Measurements from ENCODE around the gene ABHD17A. TPM values are rescaled to one million over a fixed set of nuclear protein-coding genes. Genes with fewer than 3 reads are reported as not detected.

Gene ABHD17A
- total RNA-seq, 2 donors from 2014 or later, result 92.6 to 99.5 TPM

DNA sequence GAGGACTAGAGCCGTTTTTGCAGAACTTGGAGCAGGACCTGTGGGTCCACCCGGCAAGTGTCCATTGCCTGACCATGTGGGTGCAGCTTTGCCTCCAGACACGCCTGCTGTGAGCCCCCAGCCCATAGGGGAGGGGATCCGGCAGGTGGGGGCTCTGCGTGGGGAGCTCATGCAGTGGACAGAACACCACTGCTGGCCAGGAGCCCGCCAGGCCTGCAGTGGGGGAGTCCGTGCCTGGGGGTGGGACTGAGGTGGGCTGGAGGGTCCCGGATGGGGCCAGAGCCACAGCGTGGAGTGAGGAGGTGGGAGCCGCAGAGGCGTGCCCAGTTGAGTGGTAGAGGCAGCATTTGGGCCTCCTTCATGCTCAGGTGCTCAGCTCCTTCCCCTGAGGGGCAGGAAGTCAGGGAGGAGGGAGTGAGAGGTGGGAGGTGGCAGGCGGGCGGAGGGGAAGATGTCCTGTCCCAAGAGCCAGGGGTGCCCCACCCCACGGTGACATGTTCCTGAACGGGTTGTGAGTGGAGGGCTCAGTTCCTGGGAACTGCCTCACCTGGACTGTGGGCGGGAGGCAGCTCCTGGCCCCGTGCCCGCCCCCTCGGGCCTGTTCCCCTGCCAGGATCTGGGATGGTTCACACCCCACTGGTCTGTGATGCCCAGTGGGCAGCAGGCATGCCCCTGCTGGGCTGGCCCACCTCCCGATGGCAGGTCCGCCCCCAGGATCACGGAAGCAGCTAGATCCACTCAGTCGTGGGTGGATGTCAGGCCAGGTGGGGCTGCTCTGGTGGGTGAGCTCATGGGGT, 28.7 kb upstream of the ABHD17A start:
- TF ChIP-seq, protein P1, sequence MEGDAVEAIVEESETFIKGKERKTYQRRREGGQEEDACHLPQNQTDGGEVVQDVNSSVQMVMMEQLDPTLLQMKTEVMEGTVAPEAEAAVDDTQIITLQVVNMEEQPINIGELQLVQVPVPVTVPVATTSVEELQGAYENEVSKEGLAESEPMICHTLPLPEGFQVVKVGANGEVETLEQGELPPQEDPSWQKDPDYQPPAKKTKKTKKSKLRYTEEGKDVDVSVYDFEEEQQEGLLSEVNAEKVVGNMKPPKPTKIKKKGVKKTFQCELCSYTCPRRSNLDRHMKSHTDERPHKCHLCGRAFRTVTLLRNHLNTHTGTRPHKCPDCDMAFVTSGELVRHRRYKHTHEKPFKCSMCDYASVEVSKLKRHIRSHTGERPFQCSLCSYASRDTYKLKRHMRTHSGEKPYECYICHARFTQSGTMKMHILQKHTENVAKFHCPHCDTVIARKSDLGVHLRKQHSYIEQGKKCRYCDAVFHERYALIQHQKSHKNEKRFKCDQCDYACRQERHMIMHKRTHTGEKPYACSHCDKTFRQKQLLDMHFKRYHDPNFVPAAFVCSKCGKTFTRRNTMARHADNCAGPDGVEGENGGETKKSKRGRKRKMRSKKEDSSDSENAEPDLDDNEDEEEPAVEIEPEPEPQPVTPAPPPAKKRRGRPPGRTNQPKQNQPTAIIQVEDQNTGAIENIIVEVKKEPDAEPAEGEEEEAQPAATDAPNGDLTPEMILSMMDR (IDR thresholded peaks at IDR 0.05), result no peak
- H3K9me3 ChIP-seq, result no peaks in the 10 kb centered on the region
- H3K36me3 ChIP-seq, result peaks cover 27% of the 10 kb centered on the region
- H3K4me3 ChIP-seq, result no peak overlapping the region
- no peak for DNase-seq (ENCODE audit: low spot score)
- H3K27me3 ChIP-seq, result no peaks in the 10 kb centered on the region
- H3K4me1 ChIP-seq, result peaks cover 0 to 8% of the 10 kb centered on the region in 2 donors
- H3K27ac ChIP-seq, result no peak overlapping the region

DNA sequence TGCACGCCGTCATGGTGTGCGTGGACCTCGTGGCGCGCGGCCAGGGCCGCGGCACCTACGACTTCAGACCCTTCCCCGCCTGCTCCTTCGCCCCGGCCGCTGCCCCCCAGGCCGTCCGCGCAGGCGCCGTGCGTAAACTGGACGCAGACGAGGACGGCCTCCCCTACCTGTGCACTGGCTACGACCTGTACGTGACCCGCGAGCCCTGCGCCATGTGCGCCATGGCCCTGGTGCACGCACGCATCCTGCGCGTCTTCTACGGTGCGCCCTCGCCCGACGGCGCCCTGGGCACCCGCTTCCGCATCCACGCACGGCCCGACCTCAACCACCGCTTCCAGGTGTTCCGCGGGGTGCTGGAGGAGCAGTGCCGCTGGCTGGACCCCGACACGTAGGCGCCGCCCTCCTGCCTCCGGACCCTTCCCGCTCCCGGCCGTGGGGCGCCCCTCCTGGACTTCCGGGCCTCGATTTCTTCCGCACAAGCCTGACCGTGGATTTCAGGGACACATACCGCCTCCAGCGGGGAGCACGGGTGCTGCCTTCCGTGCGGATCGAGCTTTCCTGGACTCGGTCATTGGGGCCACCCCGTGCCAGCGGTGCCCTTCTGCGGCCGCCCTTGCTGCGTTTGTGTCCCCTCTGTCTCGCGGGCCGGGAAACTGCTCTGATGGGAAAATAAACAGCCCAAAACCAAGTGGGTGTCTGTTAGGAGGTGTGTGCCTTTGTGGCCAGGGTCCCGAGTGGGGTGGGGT, 27.6 kb upstream of the ABHD17A start:
- Histone ChIP-seq H3K36me3 (peaks cover 17% of the 10 kb centered on the region), H3K4me3 (no peak overlapping the region), H3K27me3 (no peaks in the 10 kb centered on the region), H3K9me3 (no peaks in the 10 kb centered on the region), H3K4me1 (peaks cover 0 to 10% of the 10 kb centered on the region in 2 donors), H3K27ac (no peak overlapping the region)
- no peak for DNase-seq (ENCODE audit: low spot score)
- TF ChIP-seq, protein P1 (IDR thresholded peaks at IDR 0.05), result no peak

DNA sequence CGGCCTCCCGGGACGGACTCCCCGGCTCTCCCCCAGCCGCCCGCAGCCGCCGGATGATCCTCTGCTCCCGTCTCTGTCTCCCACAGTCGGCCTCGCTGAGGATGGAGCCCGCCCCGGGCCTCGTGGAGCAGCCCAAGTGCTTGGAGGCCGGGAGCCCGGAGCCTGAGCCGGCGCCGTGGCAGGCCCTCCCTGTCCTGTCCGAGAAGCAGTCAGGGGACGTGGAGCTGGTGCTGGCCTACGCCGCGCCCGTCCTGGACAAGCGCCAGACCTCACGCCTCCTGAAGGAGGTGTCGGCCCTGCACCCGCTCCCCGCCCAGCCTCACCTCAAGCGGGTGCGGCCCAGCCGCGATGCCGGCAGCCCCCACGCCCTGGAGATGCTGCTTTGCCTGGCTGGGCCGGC, 26.7 kb upstream of the ABHD17A start:
- Histone ChIP-seq H3K27me3 (no peaks in the 10 kb centered on the region), H3K27ac (no peak overlapping the region), H3K9me3 (no peaks in the 10 kb centered on the region), H3K4me1 (peaks cover 0 to 15% of the 10 kb centered on the region in 2 donors), H3K36me3 (peaks cover 11% of the 10 kb centered on the region), H3K4me3 (no peak overlapping the region)
- TF ChIP-seq, protein P1 (IDR thresholded peaks at IDR 0.05), result no peak
- no peak for DNase-seq (ENCODE audit: low spot score)

DNA sequence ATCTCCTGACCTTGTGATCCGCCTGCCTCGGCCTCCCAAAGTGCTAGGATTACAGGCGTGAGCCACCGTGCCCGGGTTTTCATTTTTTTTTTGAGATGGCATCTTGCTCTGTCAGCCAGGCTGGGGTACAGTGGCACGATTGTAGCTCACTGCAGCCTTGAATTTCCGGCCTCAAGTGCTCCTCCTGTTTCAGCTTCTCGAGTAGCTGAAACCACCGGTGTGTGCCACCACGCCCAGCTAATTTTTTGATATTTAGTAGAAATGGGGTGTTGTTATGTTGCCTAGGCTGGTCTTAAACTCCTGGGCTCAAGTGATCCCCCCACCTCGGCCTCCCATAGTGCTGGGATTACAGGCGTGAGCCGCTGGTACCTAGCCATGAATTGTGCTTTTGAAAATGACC, 25.8 kb upstream of the ABHD17A start:
- Histone ChIP-seq H3K9me3 (no peaks in the 10 kb centered on the region), H3K27ac (no peak overlapping the region), H3K36me3 (peaks cover 11% of the 10 kb centered on the region), H3K4me3 (no peak overlapping the region), H3K27me3 (no peaks in the 10 kb centered on the region), H3K4me1 (peaks cover 0 to 18% of the 10 kb centered on the region in 2 donors)
- TF ChIP-seq, protein P1 (IDR thresholded peaks at IDR 0.05), result no peak
- DNase-seq (ENCODE audit: low spot score), result no peak

DNA sequence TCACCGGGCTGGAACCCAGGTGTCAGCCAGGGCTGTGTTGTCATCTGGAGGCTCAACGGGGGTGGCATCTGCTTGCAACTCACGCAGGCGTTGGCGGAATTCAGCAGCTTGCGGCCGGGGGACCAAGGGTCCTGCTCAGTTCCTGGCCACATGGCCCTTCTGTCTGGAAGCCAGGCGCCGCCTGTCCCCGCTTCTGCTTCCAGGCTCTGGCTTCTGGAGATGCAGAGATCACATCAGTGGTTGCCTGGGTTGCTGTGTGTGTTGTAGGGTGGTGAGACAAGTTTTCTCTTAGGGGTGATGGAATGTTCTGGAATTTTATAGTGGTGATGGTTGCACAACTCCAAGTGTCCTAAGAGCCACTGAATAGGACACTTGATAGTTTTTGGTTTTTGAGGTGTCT, 24.9 kb upstream of the ABHD17A start:
- no peak for DNase-seq (ENCODE audit: low spot score)
- Histone ChIP-seq H3K9me3 (no peaks in the 10 kb centered on the region), H3K27ac (no peak overlapping the region), H3K36me3 (peaks cover 11% of the 10 kb centered on the region), H3K4me1 (peaks cover 0 to 24% of the 10 kb centered on the region in 2 donors), H3K4me3 (no peak overlapping the region), H3K27me3 (no peaks in the 10 kb centered on the region)
- TF ChIP-seq, protein P1 (IDR thresholded peaks at IDR 0.05), result no peak

Measured in right atrium auricular region (tissue), 2 donors.